ENCODE measurements around the gene HLF. TPM values are rescaled to one million over a fixed set of nuclear protein-coding genes. Genes with fewer than 3 reads are reported as not detected.
A peak's percentile ranks its signal among the peaks of the same experiment; 100 is the strongest.

The HLF gene
- total and polyA plus RNA-seq, 7 experiments from 2014 or later, result 0.18 to 2.6 (median 0.36) TPM; not detected in 1

- Mint-ChIP-seq H3K27me3 (peaks cover 45 to 80% (median 75%) of the 10 kb centered on the region in 5 donors), H3K4me3 (no peak overlapping the region), H3K36me3 (peaks cover 0 to 4% (median 0%) of the 10 kb centered on the region in 5 donors), H3K27ac (no peak overlapping the region), H3K4me1 (peaks cover 8 to 33% (median 17%) of the 10 kb centered on the region in 7 donors), H3K9me3 (peaks cover 0 to 12% (median 5%) of the 10 kb centered on the region in 11 donors)
- DNase-seq, result no peak
- Histone ChIP-seq H3K36me3 (ENCODE audit: control insufficient read depth in 2 of 3, insufficient read depth in 3 of 3, low read length in 3 of 3) (no peaks in the 10 kb centered on the region), H3K4me3 (ENCODE audit: low read length) (no peak overlapping the region), H3K27ac (ENCODE audit: low read depth, low read length) (no peak overlapping the region), H3K27me3 (ENCODE audit: control insufficient read depth in 2 of 2, insufficient read depth in 2 of 2, low read length in 2 of 2) (peaks cover 9 to 25% of the 10 kb centered on the region in 2 donors), H3K9me3 (ENCODE audit: control insufficient read depth in 2 of 3, low read length in 3 of 3) (peaks cover 0 to 8% (median 0%) of the 10 kb centered on the region in 3 experiments), H3K4me1 (ENCODE audit: control insufficient read depth in 2 of 2, insufficient read depth in 2 of 2, low read length in 2 of 2) (peaks cover 15% of the 10 kb centered on the region in 2 donors)
- ATAC-seq, result no peak
- intact Hi-C loops (cut with micrococcal nuclease), result loop anchor here (10.0 kb wide), 3 partner anchors 297 to 1573 kb away; partner anchors contain the start of genes C17orf67 (in 1 of the 2), COX11 (in 1 of the 2), DGKE (in 1 of the 2) and PCTP (in 1 of the 2)
- CTCF ChIA-PET, result no interaction called here
- POLR2A ChIA-PET, result interaction anchor here (0.6 kb wide), 1 partner anchor 239 kb away, joined by 3 read pairs; no protein-coding TSS in a partner anchor
Measured at GRCh38 chr17:55261311-55261710, 3.4 kb upstream of the HLF start.

- H3K27me3 Mint-ChIP-seq, result peaks cover 53 to 88% (median 75%) of the 10 kb centered on the region in 5 donors
- peaks cover 15% of the 10 kb centered on the region in 2 donors for H3K4me1 ChIP-seq (ENCODE audit: control insufficient read depth in 2 of 2, insufficient read depth in 2 of 2, low read length in 2 of 2)
- CTCF ChIA-PET, result interaction anchor here (0.7 kb wide), 1 partner anchor 338 kb away, joined by 6 read pairs; no protein-coding TSS in a partner anchor
Measured at GRCh38 chr17:55263569-55264277, 1.0 kb upstream of the HLF start.

GRCh38 chr17:55264278-55264644 lies 499 bp upstream of the HLF start:
- H3K4me3 Mint-ChIP-seq, result peak overlapping the region; percentile 74 to 85 (median 80)
- Histone ChIP-seq H3K36me3 (ENCODE audit: control insufficient read depth in 2 of 3, insufficient read depth in 3 of 3, low read length in 3 of 3) (no peaks in the 10 kb centered on the region), H3K4me1 (ENCODE audit: control insufficient read depth in 2 of 2, insufficient read depth in 2 of 2, low read length in 2 of 2) (peaks cover 15% of the 10 kb centered on the region in 2 donors), H3K4me3 (ENCODE audit: low read length) (peak overlapping the region; percentile 58), H3K9me3 (ENCODE audit: control insufficient read depth in 2 of 3, low read length in 3 of 3) (peaks cover 0 to 8% (median 0%) of the 10 kb centered on the region in 3 experiments), H3K27ac (ENCODE audit: low read depth, low read length) (no peak overlapping the region), H3K27me3 (ENCODE audit: control insufficient read depth in 2 of 2, insufficient read depth in 2 of 2, low read length in 2 of 2) (peaks cover 13 to 29% of the 10 kb centered on the region in 2 donors)
- intact Hi-C loops (cut with micrococcal nuclease), result loop anchor here (1.0 to 10.0 kb wide), 7 partner anchors 26 to 1571 kb away; partner anchors contain the start of genes COX11 (in 2 of the 2), STXBP4 (in 2 of the 2), C17orf67 (in 1 of the 2) and DGKE (in 1 of the 2)
- CTCF ChIA-PET, result interaction anchor here (0.7 kb wide), 1 partner anchor 338 kb away, joined by 6 read pairs; no protein-coding TSS in a partner anchor
- H3K36me3 Mint-ChIP-seq, result peaks cover 0 to under 1% (median 0%) of the 10 kb centered on the region in 5 donors
- peaks cover 8 to 37% (median 21%) of the 10 kb centered on the region in 7 donors for H3K4me1 Mint-ChIP-seq
- POLR2A ChIA-PET, result interaction anchor here (1.0 to 1.7 kb wide), 2 partner anchors 20 to 26 kb away, joined by 3 to 10 read pairs; no protein-coding TSS in a partner anchor
- H3K9me3 Mint-ChIP-seq, result peaks cover 0 to 10% (median 5%) of the 10 kb centered on the region in 11 donors
- peaks cover 54 to 88% (median 75%) of the 10 kb centered on the region in 5 donors for H3K27me3 Mint-ChIP-seq
- ATAC-seq (no peak), DNase-seq (peak in 1 of 9 donors; percentile 2)
- H3K27ac Mint-ChIP-seq, result peak overlapping the region in 2 of 9 donors; percentile 41 to 49

More at GRCh38 chr17:55263569-55264277, 1.0 kb upstream of the HLF start:
- peaks cover 8 to 37% (median 21%) of the 10 kb centered on the region in 7 donors for H3K4me1 Mint-ChIP-seq
- peaks cover 0 to 8% (median 0%) of the 10 kb centered on the region in 3 experiments for H3K9me3 ChIP-seq (ENCODE audit: control insufficient read depth in 2 of 3, low read length in 3 of 3)
- peaks cover 11 to 27% of the 10 kb centered on the region in 2 donors for H3K27me3 ChIP-seq (ENCODE audit: control insufficient read depth in 2 of 2, insufficient read depth in 2 of 2, low read length in 2 of 2)
- DNase-seq, result peak in 4 of 9 donors; percentile 2 to 23 (median 4)
- no peak overlapping the region for H3K27ac ChIP-seq (ENCODE audit: low read depth, low read length)
- no peak overlapping the region for H3K27ac Mint-ChIP-seq
- ATAC-seq, result no peak
- peaks cover 0 to 4% (median 0%) of the 10 kb centered on the region in 5 donors for H3K36me3 Mint-ChIP-seq
- no peaks in the 10 kb centered on the region for H3K36me3 ChIP-seq (ENCODE audit: control insufficient read depth in 2 of 3, insufficient read depth in 3 of 3, low read length in 3 of 3)
- H3K9me3 Mint-ChIP-seq, result peaks cover 0 to 11% (median 5%) of the 10 kb centered on the region in 11 donors
- H3K4me3 Mint-ChIP-seq, result peak overlapping the region; percentile 74 to 85 (median 80)
- intact Hi-C loops (cut with micrococcal nuclease), result loop anchor here (1.0 to 10.0 kb wide), 7 partner anchors 25 to 1571 kb away; partner anchors contain the start of genes COX11 (in 2 of the 2), STXBP4 (in 2 of the 2), C17orf67 (in 1 of the 2) and DGKE (in 1 of the 2)
- peak overlapping the region; percentile 58 for H3K4me3 ChIP-seq (ENCODE audit: low read length)
- POLR2A ChIA-PET, result interaction anchor here (1.0 to 1.7 kb wide), 2 partner anchors 19 to 26 kb away, joined by 3 to 10 read pairs; no protein-coding TSS in a partner anchor

GRCh38 chr17:55265311-55266021 lies 706 bp downstream of the HLF start:
- ATAC-seq (no peak), DNase-seq (peak in 4 of 9 donors; percentile 0 to 12 (median 6))
- H3K4me1 Mint-ChIP-seq, result peaks cover 8 to 37% (median 21%) of the 10 kb centered on the region in 7 donors
- H3K27ac Mint-ChIP-seq, result no peak overlapping the region
- intact Hi-C loops (cut with micrococcal nuclease), result loop anchor here (2.0 to 10.0 kb wide), 4 partner anchors 83 to 1569 kb away; partner anchors contain the start of genes C17orf67 (in 1 of the 2), COX11 (in 1 of the 2), DGKE (in 1 of the 2) and PCTP (in 1 of the 2)
- Histone ChIP-seq H3K4me3 (ENCODE audit: low read length) (peak overlapping the region; percentile 36), H3K36me3 (ENCODE audit: control insufficient read depth in 2 of 3, insufficient read depth in 3 of 3, low read length in 3 of 3) (no peaks in the 10 kb centered on the region), H3K27ac (ENCODE audit: low read depth, low read length) (no peak overlapping the region), H3K4me1 (ENCODE audit: control insufficient read depth in 2 of 2, insufficient read depth in 2 of 2, low read length in 2 of 2) (peaks cover 15% of the 10 kb centered on the region in 2 donors), H3K9me3 (ENCODE audit: control insufficient read depth in 2 of 3, low read length in 3 of 3) (peaks cover 0 to 8% (median 0%) of the 10 kb centered on the region in 3 experiments), H3K27me3 (ENCODE audit: control insufficient read depth in 2 of 2, insufficient read depth in 2 of 2, low read length in 2 of 2) (peaks cover 13 to 29% of the 10 kb centered on the region in 2 donors)
- CTCF ChIA-PET, result no interaction called here
- peaks cover 0 to 17% (median 5%) of the 10 kb centered on the region in 11 donors for H3K9me3 Mint-ChIP-seq
- H3K27me3 Mint-ChIP-seq, result peaks cover 48 to 92% (median 72%) of the 10 kb centered on the region in 5 donors
- H3K36me3 Mint-ChIP-seq, result no peaks in the 10 kb centered on the region
- peak overlapping the region; percentile 50 to 81 (median 68) for H3K4me3 Mint-ChIP-seq
- POLR2A ChIA-PET, result no interaction called here

- Histone ChIP-seq H3K9me3 (ENCODE audit: control insufficient read depth in 2 of 3, low read length in 3 of 3) (peaks cover 0 to 4% (median 0%) of the 10 kb centered on the region in 3 experiments), H3K27ac (ENCODE audit: low read depth, low read length) (no peak overlapping the region), H3K27me3 (ENCODE audit: control insufficient read depth in 2 of 2, insufficient read depth in 2 of 2, low read length in 2 of 2) (peaks cover 12 to 27% of the 10 kb centered on the region in 2 donors), H3K4me1 (ENCODE audit: control insufficient read depth in 2 of 2, insufficient read depth in 2 of 2, low read length in 2 of 2) (peaks cover 15% of the 10 kb centered on the region in 2 donors), H3K36me3 (ENCODE audit: control insufficient read depth in 2 of 3, insufficient read depth in 3 of 3, low read length in 3 of 3) (no peaks in the 10 kb centered on the region), H3K4me3 (ENCODE audit: low read length) (no peak overlapping the region)
- DNase-seq, result peak in 3 of 9 donors; percentile 4 to 12 (median 5)
- ATAC-seq, result no peak
- peak overlapping the region; percentile 50 to 81 (median 68) for H3K4me3 Mint-ChIP-seq
- intact Hi-C loops (cut with micrococcal nuclease), result loop anchor here (10.0 kb wide), 3 partner anchors 302 to 1568 kb away; partner anchors contain the start of genes C17orf67 (in 1 of the 2), COX11 (in 1 of the 2), DGKE (in 1 of the 2) and PCTP (in 1 of the 2)
- no peaks in the 10 kb centered on the region for H3K36me3 Mint-ChIP-seq
- H3K27ac Mint-ChIP-seq, result peak overlapping the region in 1 of 9 donors; percentile 21
- ChIA-PET POLR2A (no interaction called here), CTCF (no interaction called here)
- peaks cover 8 to 37% (median 21%) of the 10 kb centered on the region in 7 donors for H3K4me1 Mint-ChIP-seq
- H3K27me3 Mint-ChIP-seq, result peaks cover 43 to 90% (median 68%) of the 10 kb centered on the region in 5 donors
- peaks cover 0 to 15% (median 3%) of the 10 kb centered on the region in 11 donors for H3K9me3 Mint-ChIP-seq
Measured at GRCh38 chr17:55266051-55266957, 1.5 kb downstream of the HLF start.
